Neural cell (in vitro differentiated cells): ENCODE data around the gene PHPT1. TPM values are rescaled to one million over a fixed set of nuclear protein-coding genes. Genes with fewer than 3 reads are reported as not detected.
"Not testable (repeated sequence)": the region's sequence is repeated elsewhere in the genome, so short reads cannot be mapped to it uniquely, and the experiment has no call there.

Experiments used
- H2AFZ ChIP-seq: fragments of 200-600, 300-800 bp; sonication (generic), shearing (Covaris generic); 2 replicates; pipeline ENCODE4 v1.6.0; 2014; ENCODE audit warnings: low read depth, mild to moderate bottlenecking, antibody characterized with exemption, low read length, moderate library complexity
- H3F3A ChIP-seq: fragments of 200-600 bp; shearing (Covaris generic); 2 replicates; pipeline ENCODE4 v1.6.1; 2016; ENCODE audit warnings: mild to moderate bottlenecking, moderate library complexity, mixed read lengths, antibody characterized with exemption, low read length; ENCODE audit not compliant: insufficient read depth, poor library complexity, severe bottlenecking
- H3K27ac ChIP-seq: fragments of 200-600, 300-800 bp; sonication (generic), shearing (Covaris generic); 2 replicates; pipeline ENCODE4 v1.5.1; 2014; ENCODE audit warnings: mild to moderate bottlenecking, low read length, moderate library complexity
- H3K27me3 ChIP-seq: fragments of 300-800, 200-600 bp; sonication (generic), shearing (Covaris generic); 2 replicates; pipeline ENCODE4 v1.6.0; 2014; ENCODE audit warnings: mild to moderate bottlenecking, low read depth, low read length, moderate library complexity; ENCODE audit not compliant: insufficient read depth
- H3K36me3 ChIP-seq: fragments of 300-800, 200-600 bp; sonication (generic), shearing (Covaris generic); 2 replicates; pipeline ENCODE4 v1.5.1; 2014; ENCODE audit warnings: mild to moderate bottlenecking, antibody characterized with exemption, low read length, moderate library complexity; ENCODE audit not compliant: insufficient read depth
- H3K4me2 ChIP-seq: fragments of 300-800, 200-600 bp; sonication (generic), shearing (Covaris generic); 2 replicates; pipeline ENCODE4 v1.6.0; 2014; ENCODE audit warnings: mild to moderate bottlenecking, low read length
- H3K4me3 ChIP-seq: fragments of 300-800, 200-600 bp; sonication (generic), shearing (Covaris generic); 2 replicates; pipeline ENCODE4 v1.5.1; 2014; ENCODE audit warnings: mild to moderate bottlenecking, low read length, moderate library complexity
- H3K79me2 ChIP-seq: fragments of 200-600 bp; shearing (Covaris generic); replicated peaks from 2 replicates; pipeline ENCODE4 v1.6.0; 2014; ENCODE audit warnings: mild to moderate bottlenecking, low read length, moderate library complexity; ENCODE audit not compliant: insufficient read depth
- H3K9ac ChIP-seq: fragments of 300-800, 200-600 bp; sonication (generic), shearing (Covaris generic); 2 replicates; pipeline ENCODE4 v1.6.1; 2016; ENCODE audit warnings: mild to moderate bottlenecking, low read length, mixed read lengths
- H3K9me2 ChIP-seq: fragments of 200-600 bp; shearing (Covaris generic); 2 replicates; pipeline ENCODE4 v1.6.1; 2016; ENCODE audit warnings: mild to moderate bottlenecking, low read length, mixed read lengths; ENCODE audit not compliant: insufficient read depth
- H3K9me3 ChIP-seq: fragments of 200-600, 300-800 bp; sonication (generic), shearing (Covaris generic); 2 replicates; pipeline ENCODE4 v1.6.1; 2016; ENCODE audit warnings: mild to moderate bottlenecking, mixed run types, low read length, moderate library complexity, mixed read lengths
- H4K20me1 ChIP-seq: fragments of 200-600 bp; shearing (Covaris generic); 2 replicates; pipeline ENCODE4 v1.6.1; 2016; ENCODE audit warnings: mild to moderate bottlenecking, mixed run types; ENCODE audit not compliant: insufficient read depth
- CTCF ChIP-seq: fragments of 450-650 bp; IDR thresholded peaks from 2 replicates; pipeline ENCODE4 v1.5.1; 2014; ENCODE audit warnings: antibody characterized with exemption, mild to moderate bottlenecking, moderate library complexity; ENCODE audit not compliant: poor library complexity, severe bottlenecking
- EP300 ChIP-seq: fragments of 450-650 bp; conservative IDR thresholded peaks from 2 replicates; pipeline ENCODE4 v1.6.1; 2014; ENCODE audit warnings: antibody characterized with exemption, mild to moderate bottlenecking, moderate library complexity; ENCODE audit not compliant: poor library complexity, severe bottlenecking
- EZH2 ChIP-seq: fragments of 200-600, 300-800 bp; shearing (Covaris generic), sonication (generic); IDR thresholded peaks from 2 replicates; pipeline ENCODE4 v1.6.1; 2014; ENCODE audit warnings: antibody characterized with exemption, low read length, borderline replicate concordance, mild to moderate bottlenecking; ENCODE audit not compliant: insufficient read depth, poor library complexity, severe bottlenecking
- MXI1 ChIP-seq: fragments of 450-650 bp; conservative IDR thresholded peaks from 2 replicates; pipeline ENCODE4 v1.6.1; 2014; ENCODE audit warnings: antibody characterized with exemption, mild to moderate bottlenecking; ENCODE audit not compliant: poor library complexity, severe bottlenecking
- POLR2AphosphoS5 ChIP-seq: IDR thresholded peaks from 2 replicates; pipeline ENCODE4 v1.6.1; 2012
- RAD21 ChIP-seq: fragments of 450-650 bp; conservative IDR thresholded peaks from 2 replicates; pipeline ENCODE4 v1.6.1; 2014; ENCODE audit warnings: antibody characterized with exemption, mild to moderate bottlenecking, moderate library complexity
- REST ChIP-seq: IDR thresholded peaks from 2 replicates; pipeline ENCODE4 v1.6.1; 2012; ENCODE audit warnings: borderline replicate concordance
- SMC3 ChIP-seq: fragments of 450-650 bp; conservative IDR thresholded peaks from 2 replicates; pipeline ENCODE4 v1.6.1; 2014; ENCODE audit warnings: antibody characterized with exemption, mild to moderate bottlenecking, moderate library complexity; ENCODE audit not compliant: poor library complexity
- TAF1 ChIP-seq: IDR thresholded peaks from 2 replicates; pipeline ENCODE4 v1.6.1; 2012; ENCODE audit warnings: low read depth
- polyA plus RNA-seq: library from polyadenylated mRNA; depleted of rRNA; stranded (reverse); fragments of >200 nt; gene quantifications from 2 replicates; pipeline ENCODE4 v1.2.3, GENCODE V29; 2014

PHPT1 gene
- polyA plus RNA-seq, 1 donor from 2014 or later, result 279 TPM

- Histone ChIP-seq H3K27ac (no peak overlapping the region), H3K36me3 (no peaks in the 10 kb centered on the region), H3K4me3 (no peak overlapping the region), H3K9me2 (no peaks in the 10 kb centered on the region), H3K27me3 (no peaks in the 10 kb centered on the region), H3K79me2 (no peaks in the 10 kb centered on the region), H3K9me3 (no peaks in the 10 kb centered on the region), H3K4me2 (no peak overlapping the region), H2AFZ (no peak overlapping the region), H3F3A (no peaks in the 10 kb centered on the region), H3K9ac (no peak overlapping the region), H4K20me1 (no peaks in the 10 kb centered on the region)
- TF ChIP-seq EP300, result no peak
- TF ChIP-seq EZH2, result no peak
- TF ChIP-seq REST, result no peak
- TF ChIP-seq RAD21, result no peak
- TF ChIP-seq TAF1, result no peak
- TF ChIP-seq MXI1, result no peak
Observed at GRCh38 chr9:136837146-136837855, 11.9 kb upstream of the PHPT1 start.

- not testable (repeated sequence) for H3K27ac ChIP-seq, H4K20me1 ChIP-seq, H3K9me2 ChIP-seq, H3K9ac ChIP-seq, H3K9me3 ChIP-seq, H3K4me2 ChIP-seq, H2AFZ ChIP-seq, H3K79me2 ChIP-seq, H3K4me3 ChIP-seq, H3K27me3 ChIP-seq, H3F3A ChIP-seq, H3K36me3 ChIP-seq
Observed at GRCh38 chr9:136837856-136838277, 11.3 kb upstream of the PHPT1 start.

GRCh38 chr9:136838314-136839228 lies 10.6 kb upstream of the PHPT1 start:
- no peaks in the 10 kb centered on the region for H3K79me2 ChIP-seq
- no peak overlapping the region for H3K27ac ChIP-seq
- H3K9me3 ChIP-seq, result no peaks in the 10 kb centered on the region
- no peaks in the 10 kb centered on the region for H3K27me3 ChIP-seq
- H4K20me1 ChIP-seq, result no peaks in the 10 kb centered on the region
- H2AFZ ChIP-seq, result no peak overlapping the region
- no peaks in the 10 kb centered on the region for H3F3A ChIP-seq
- no peak overlapping the region for H3K4me2 ChIP-seq
- H3K36me3 ChIP-seq, result no peaks in the 10 kb centered on the region
- TF ChIP-seq MXI1, result no peak
- TF ChIP-seq EZH2, result no peak
- no peak for TF ChIP-seq SMC3
- TF ChIP-seq POLR2AphosphoS5, result no peak
- TF ChIP-seq EP300, result no peak
- TF ChIP-seq REST, result no peak
- no peak for TF ChIP-seq TAF1
- no peak for TF ChIP-seq RAD21
- TF ChIP-seq CTCF, result no peak
- H3K4me3 ChIP-seq, result no peak overlapping the region
- no peak overlapping the region for H3K9ac ChIP-seq
- no peaks in the 10 kb centered on the region for H3K9me2 ChIP-seq
